H1 (cell line): Measurements from ENCODE around the gene TTC33.
"Not testable (repeated sequence)": the region's sequence is repeated elsewhere in the genome, so short reads cannot be mapped to it uniquely, and the experiment has no call there.

Experiments
- ATF3 ChIP-seq: IDR thresholded peaks from 2 replicates; pipeline ENCODE4 v1.6.1; 2011; ENCODE audit warnings: low read depth, mild to moderate bottlenecking, low read length; ENCODE audit not compliant: insufficient read depth
- CHD2 ChIP-seq: IDR thresholded peaks from 2 replicates; pipeline ENCODE4 v1.6.1; 2012; ENCODE audit warnings: low read length, improper control_type of control experiment
- CTCF ChIP-seq, 3 experiments: IDR thresholded peaks; 1 replicate in 2 of 3; 2 replicates in 1 of 3; pipeline versions ENCODE4 v1.5.1 to v1.6.1; 2011; ENCODE audit warnings: low read length in 3 of 3, mild to moderate bottlenecking in 3 of 3, inconsistent platforms in 2 of 3, low read depth in 1 of 3, moderate library complexity in 1 of 3; ENCODE audit not compliant: insufficient read depth in 1 of 3; ENCODE audit errors: control extremely low read depth in 1 of 3
- EGR1 ChIP-seq: IDR thresholded peaks from 2 replicates; pipeline ENCODE4 v1.6.1; 2011; ENCODE audit warnings: low read depth, low read length, borderline replicate concordance
- EP300 ChIP-seq, 2 experiments: IDR thresholded peaks; 1 replicate in 1 of 2; 2 replicates in 1 of 2; pipeline ENCODE4 v1.6.1; 2011 to 2012; ENCODE audit warnings: low read depth in 2 of 2, low read length in 2 of 2, mild to moderate bottlenecking in 2 of 2, borderline replicate concordance in 1 of 2, inconsistent platforms in 1 of 2, moderate library complexity in 1 of 2
- EZH2 ChIP-seq: fragments of 200-600 bp; sonication (generic); IDR thresholded peaks from 2 replicates; pipeline ENCODE4 v1.7.1; 2012; ENCODE audit warnings: low read depth, mild to moderate bottlenecking, moderate library complexity, low read length, inconsistent platforms; ENCODE audit not compliant: severe bottlenecking
- GTF2F1 ChIP-seq: IDR thresholded peaks from 2 replicates; pipeline ENCODE4 v1.6.1; 2012; ENCODE audit warnings: low read depth, low read length, improper control_type of control experiment, borderline replicate concordance
- JUND ChIP-seq: IDR thresholded peaks from 2 replicates; pipeline ENCODE4 v1.6.1; 2011; ENCODE audit warnings: mild to moderate bottlenecking, improper control_type of control experiment, low read length
- MAX ChIP-seq: IDR thresholded peaks from 2 replicates; pipeline ENCODE4 v1.6.1; 2012; ENCODE audit warnings: inconsistent platforms
- POLR2A ChIP-seq, 2 experiments: IDR thresholded peaks; 1 replicate in 1 of 2; 2 replicates in 1 of 2; pipeline ENCODE4 v1.6.1; 2011; ENCODE audit warnings: low read depth in 2 of 2, low read length in 2 of 2, mild to moderate bottlenecking in 2 of 2; ENCODE audit errors: control extremely low read depth in 1 of 2
- POLR2AphosphoS5 ChIP-seq: IDR thresholded peaks from 2 replicates; pipeline ENCODE4 v1.6.1; 2011; ENCODE audit warnings: low read depth, low read length
- SRF ChIP-seq: IDR thresholded peaks from 2 replicates; pipeline ENCODE4 v1.6.1; 2011; ENCODE audit warnings: mild to moderate bottlenecking, low read depth, low read length, moderate library complexity

GRCh38 chr5:40788941-40789340 lies 33.2 kb upstream of the TTC33 start:
- TF ChIP-seq GTF2F1; CTCF (IDR thresholded peaks at IDR 0.05; ENCODE audit: control extremely low read depth in 1 of 3, insufficient read depth in 1 of 3, low read depth in 1 of 3, low read length in 3 of 3); POLR2AphosphoS5; CHD2; EP300 (IDR thresholded peaks at IDR 0.05; ENCODE audit: borderline replicate concordance in 1 of 2, low read depth in 2 of 2, low read length in 2 of 2); ATF3; MAX; EZH2; POLR2A (IDR thresholded peaks at IDR 0.05; ENCODE audit: control extremely low read depth in 1 of 2, low read depth in 2 of 2, low read length in 2 of 2); SRF; EGR1; JUND: not testable (repeated sequence)
